Endometrial microvascular endothelial cells (primary cell): ENCODE data around the gene UGT1A10. TPM values are rescaled to one million over a fixed set of nuclear protein-coding genes. Genes with fewer than 3 reads are reported as not detected.

Experiments used
- in situ Hi-C: cut with HindIII; loops from 2 replicates; pipeline ENCODE4 v1.10.0; 2017; ENCODE audit warnings: low sequenced_read_pairs, low pct_unique_long_range_greater_than_20kb; ENCODE audit errors: inconsistent ontology term
- total RNA-seq: library from RNA; depleted of rRNA; stranded (reverse); fragments of >200 nt; gene quantifications from one replicate; pipeline ENCODE4 v1.2.3, GENCODE V29; 2015; ENCODE audit errors: inconsistent ontology term

Gene UGT1A10
- total RNA-seq, 1 donor from 2014 or later = not detected

DNA sequence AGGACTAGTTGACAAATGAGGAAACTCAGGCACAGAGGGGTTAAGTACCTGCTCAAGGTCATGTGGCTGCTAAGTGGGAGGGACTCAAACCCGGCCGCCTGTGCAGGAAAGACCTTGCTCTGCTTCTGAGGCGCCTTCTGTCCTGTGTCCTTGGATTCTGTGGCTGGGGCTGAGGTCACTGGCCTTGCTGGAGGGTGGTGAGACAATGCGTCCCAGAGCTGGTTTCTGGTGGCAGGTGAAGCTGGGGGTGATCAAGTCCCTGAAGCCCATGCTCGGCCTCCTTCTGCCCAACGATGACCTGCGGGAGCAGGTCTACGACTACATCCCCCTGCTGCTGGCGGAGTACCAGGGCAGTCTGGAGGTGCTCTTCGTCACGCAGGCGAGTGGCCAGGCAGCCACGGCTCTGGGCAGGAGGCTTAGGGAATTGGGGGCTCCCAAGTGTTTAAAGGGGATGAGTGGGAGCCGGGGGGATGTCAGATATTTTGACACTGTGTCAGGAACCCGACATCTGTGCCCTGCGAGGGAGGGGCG is 157.9 kb downstream of the UGT1A10 start:
- in situ Hi-C loops = no loop called here

DNA sequence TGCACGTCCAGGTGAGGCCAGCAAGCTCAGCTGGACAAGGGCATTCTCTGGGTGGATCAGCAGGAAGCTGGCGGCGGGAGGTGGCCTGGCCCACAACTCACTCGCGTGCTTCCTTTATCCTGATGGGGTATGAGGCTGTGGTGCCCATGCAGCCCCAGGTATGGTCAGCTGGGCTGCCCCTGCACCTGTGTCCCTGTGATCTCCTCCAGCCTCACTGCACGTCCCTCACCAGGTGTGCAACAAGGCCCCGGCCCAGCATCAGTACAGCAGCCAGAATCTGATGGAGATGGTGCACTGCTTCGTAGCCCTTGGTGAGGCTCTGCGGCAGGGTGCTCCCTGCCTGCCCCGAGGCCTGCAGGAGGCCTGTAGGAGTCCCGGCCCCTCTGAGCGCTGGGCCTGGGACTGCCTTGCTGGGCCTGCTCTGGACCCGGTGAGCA is 159.5 kb downstream of the UGT1A10 start:
- in situ Hi-C loops = no loop called here

DNA sequence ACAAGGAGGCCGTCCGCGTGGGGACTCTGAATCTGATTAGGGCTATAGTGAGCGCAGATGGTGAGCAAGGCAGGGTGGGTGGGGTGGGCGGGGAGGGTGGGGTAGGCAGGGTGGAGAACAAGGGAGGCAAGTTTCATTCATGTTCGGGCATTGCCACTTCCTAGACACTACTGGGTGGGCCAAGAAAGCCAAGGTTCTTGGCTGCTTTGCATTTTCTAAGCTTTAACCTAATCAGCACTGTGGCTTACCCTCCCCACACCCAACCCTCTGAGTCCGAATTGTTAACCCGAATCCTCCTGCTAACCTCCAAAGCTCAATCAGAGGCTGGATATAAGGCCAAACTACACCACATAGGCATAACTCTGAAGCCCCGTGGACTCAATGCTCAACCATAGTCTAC is 160.0 kb downstream of the UGT1A10 start:
- in situ Hi-C loops = no loop called here

DNA sequence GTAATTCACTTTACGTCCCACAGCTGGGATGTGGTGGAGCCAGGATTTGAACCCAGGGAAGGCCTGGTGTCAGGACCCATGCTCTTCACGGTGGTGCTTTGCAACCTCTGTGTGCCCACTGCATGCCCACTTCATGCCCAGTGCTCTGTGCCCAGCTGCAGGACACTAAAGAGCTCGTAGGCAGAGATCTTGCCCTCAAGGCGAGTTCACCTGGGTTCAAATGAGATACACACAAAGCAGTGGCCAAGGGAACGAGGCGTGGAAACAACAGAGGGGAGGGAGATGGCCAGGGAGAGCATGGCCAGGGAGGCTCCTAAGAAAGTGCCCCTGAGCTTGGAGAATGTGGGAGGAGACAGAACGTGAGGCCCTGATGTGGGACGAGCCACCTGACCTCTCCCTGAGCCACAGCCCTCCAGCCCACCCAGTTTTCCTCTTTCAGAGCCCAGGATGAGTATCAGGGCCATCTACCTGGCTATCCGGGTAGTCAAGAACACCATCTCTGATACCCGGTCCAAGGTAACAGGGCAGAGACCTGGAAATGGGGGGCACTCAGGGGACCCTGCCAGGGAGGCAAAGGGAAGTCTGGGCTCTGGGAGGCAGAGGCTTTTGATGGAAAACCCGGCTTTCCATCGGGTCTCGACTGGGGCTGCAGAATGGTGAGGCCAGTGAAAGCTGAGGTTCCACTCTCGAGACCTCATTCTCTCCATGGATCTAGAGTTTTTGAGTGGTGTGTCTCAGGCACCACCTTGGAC is 162.3 kb downstream of the UGT1A10 start:
- in situ Hi-C loops = no loop called here

DNA sequence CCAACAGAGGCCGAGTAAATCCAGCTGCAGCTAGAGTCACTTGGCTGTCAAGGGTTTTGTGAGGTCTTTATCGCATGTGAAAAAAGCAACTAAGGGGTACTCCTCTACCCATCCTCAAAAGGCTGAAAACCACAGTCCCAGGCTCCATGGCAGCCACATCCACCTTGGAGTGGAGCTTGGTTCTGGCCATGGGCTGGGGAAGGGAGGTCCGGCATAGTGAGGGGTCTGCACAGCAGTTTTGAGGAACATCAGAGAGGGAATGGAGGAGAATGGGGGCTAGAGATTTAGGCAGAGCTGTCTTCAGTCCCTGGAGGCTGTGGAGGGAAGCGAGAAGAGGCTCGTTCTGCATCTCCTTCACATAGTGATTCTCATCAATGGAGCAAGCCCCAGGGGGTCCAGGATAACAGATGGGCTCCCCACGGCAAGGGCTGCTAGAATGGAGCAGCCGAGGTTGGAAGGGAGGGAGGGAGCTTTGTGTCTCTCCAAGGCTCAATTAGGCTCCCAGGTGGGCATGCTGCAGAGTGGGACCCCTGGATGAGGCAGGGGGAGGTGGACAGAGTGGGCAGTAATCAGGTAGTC is 162.9 kb downstream of the UGT1A10 start:
- in situ Hi-C loops = no loop called here

DNA sequence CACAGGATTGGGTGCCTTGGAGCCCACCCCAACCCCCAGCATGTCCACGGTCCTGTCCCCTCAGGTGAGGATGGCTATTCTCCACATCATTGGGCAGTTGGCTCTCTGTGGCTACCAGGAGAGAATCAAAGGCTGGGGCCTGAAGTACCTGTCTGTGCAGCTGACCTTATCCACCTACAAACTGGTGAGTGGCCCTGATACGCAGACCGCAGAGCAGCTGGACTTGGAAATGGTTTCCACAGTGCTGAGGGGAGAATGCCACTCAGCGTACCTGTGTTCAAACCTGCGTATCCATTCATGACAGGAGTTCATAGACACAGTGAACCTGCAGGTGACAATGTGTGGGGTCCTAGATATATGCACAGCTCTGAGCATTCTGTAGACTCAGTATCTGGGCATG is 163.5 kb downstream of the UGT1A10 start:
- in situ Hi-C loops = no loop called here

DNA sequence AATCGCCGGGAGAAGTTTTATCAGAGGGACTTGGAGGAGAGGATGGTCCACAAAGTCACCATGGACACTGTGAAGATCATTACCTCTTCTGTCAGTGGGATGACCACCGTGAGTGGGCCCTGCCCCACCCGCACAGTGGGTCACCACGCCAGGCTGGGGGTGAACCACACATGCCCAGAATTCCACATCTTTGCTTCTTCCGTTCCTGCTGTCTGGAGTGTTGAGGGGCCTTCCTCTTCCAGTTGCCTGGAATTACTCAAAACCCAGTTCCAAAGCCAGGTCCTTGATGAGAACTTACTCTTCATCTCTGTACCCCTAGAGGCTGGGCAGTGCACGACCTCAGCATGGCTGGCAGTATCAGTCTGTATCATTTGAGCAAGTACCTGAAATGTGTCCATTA is 164.0 kb downstream of the UGT1A10 start:
- in situ Hi-C loops = no loop called here

DNA sequence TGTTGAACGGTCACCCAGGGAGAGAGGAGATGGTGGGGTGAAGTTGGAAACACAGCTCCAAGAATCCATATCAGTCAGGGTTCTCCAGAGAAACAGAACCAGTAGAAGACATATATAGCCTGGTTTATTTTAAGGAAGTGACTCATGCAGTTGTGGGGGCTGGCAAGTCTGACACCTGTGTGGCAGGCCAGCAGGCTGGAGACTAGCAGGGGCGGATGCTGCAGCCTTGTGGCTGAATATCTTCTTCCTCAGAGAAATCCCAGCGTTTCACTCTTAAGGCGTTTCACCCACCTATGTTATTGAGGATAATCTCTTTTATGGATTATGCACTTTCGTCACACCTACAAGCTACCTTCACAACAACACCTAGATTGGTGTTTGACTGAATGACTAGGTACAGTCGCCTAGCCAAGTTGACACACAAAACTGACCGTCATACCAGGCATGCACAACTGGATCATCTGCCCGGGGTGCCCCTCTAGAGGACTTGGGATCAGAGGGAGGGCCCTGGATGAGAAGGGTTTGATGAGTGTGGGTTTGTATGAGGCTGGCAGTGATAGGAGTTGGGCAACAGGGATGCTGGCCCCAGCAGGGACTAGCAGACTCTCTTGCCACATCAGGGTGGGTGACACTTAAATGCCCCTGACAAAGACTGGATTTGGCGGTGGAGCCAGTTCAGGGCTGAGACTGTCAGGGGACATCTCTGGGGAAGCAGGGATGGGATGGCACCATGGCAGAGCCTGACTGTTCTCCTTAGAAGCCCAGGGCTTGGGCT is 165.3 kb downstream of the UGT1A10 start:
- in situ Hi-C loops = no loop called here

DNA sequence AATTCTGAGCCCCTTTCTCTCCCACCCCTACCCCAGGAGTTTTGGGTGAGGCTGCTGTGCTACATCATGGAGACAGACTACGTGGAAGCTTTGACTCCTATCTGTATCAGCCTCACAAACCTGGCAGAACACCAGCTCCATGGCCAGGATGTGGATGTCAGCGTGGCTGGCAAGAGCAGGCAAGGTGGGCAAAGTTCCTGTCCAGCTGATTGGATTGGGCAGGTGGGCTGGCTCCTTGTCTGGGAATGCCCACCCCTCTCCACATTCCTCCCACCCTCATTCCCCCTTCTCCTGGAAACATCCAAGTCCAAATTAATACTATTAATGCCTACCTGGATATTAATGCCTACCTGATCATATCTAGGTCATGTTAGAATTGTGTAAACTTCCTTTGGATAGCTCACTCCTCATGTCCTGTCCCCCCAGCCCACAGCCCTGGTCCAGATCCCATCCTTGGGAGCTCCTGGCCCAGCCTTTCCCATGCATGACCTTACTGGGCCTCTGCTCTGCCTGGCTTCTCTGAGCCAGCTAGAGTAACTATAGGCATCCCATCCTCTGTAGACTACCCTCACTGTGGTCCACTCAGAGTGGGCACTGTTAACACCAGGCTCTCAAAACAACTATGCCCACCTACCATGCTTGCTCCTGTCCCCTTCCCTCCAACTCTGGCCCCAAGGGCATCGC is 166.0 kb downstream of the UGT1A10 start:
- in situ Hi-C loops = no loop called here

DNA sequence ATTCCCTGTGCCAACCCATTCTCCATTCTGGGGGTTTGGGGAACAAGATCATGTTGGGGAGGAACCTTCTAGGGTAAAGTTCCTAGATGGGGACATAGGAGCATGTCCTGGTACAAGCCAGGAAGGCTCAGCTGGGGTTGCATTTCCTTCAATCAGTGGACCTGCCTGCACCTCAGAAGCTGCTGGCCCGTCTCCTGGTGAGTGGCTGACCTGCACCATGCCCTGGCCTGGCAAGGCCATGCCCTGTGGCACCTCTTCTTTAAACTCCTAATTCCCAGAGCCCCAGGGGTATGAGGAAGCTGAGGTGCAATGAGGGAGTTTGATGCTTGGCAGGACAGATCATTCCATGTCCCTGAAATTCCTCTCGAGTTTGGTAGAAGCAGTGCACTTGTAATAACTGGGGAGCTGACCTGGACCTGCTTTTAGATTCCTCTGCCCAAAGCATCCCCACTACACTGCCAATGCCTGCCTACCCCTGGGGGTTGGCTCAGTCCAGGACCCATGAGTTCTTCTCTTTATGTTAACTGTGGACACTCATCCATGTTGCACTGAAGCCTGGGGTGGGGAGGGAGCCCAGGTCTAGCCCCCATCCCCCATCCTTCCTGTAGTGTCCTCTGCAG is 167.2 kb downstream of the UGT1A10 start:
- in situ Hi-C loops = no loop called here

DNA sequence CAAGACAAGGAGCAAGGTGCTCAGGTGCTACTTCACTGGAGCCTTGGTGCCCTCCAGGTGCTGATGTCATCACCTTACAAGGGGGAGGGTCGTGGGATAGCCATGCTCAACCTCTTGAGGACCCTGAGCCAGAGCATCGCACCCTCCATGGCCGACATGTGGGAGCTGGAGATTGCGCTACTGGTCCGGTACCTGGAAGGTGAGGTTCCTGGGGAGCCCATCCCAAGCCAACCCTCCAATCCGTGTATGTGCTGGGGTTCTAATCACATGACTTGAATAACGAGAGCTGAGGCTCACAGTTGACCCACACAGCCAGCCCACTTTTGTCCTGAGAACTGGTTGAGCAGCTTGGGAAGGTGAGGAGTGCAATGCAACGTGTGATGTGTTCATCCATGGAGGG is 167.7 kb downstream of the UGT1A10 start:
- in situ Hi-C loops = no loop called here

DNA sequence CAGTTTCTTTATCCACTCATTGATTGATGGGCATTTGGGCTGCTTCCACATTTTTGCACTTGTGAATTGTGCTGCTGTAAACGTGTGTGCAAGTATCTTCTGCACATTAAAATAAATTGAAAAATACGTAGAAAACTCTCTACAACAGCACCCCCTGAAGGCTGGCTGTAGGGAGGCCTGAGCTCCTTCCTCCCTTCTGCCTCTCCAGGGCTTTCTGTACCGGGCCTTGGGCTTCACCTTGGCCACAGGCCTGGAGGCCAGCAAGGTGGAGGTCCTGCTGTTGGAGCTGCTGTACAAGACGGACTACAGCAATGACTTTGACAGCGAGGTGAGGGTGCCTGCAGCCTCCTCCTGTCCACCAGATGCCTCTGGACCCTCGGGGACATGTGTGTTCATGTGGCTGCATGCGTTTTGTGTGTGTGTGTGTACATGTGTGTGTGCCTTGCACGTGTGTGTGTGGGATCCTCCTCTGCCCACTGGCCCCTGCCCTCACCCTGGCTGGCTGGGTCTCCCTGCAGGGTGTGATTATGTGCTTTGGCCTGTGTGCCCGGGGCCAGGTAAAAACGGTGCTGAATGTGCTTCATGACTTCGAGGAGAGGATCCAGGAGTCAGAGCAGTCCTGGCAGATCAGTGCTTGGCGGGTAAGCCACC is 171.1 kb downstream of the UGT1A10 start:
- in situ Hi-C loops = no loop called here

DNA sequence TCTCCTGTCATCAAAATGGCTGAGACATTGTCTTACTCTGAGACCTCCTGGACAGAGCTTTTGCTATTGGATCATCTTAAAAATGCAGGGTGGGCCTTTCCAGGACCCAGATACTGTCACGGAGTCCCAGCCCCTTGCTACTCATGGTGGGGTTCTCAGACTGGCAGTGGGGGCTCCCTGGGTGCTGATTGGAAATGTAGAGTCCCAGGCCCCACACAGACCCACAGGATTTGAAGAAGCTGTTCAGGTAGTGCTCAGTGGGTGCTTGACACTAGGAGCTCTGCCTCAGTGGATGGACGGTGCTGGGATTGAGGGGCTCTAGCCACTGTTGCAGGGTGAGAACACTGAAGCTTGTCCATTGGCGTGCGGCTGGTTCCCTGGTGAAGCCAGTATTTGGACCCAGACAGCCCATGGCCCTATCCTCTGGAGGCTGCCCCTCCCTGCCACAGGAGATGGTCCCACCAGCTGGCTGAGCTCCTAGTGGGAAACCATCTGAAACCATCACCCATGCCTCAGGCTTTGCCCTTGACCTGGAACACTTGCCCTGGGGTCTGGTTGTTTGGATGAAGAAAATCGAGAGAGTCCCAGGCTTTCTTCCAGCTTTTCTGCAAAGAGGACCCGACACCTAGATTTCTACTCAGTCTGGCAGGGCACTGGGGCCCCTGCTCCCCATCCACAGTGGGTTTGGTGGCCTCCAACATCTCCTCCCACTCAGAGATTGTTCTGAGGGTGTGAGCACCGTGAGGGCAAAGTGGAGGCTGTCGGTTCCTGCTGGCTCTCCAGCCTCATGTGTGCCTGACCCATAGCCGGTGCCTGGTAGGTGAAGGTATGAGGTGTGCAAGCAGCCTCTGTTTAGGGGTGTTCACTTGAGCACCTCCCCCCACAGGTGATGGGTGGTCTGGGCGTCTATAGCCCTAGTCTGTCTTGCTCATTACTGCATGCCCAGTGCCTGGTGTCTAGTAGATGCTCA is 172.0 kb downstream of the UGT1A10 start:
- in situ Hi-C loops = no loop called here

DNA sequence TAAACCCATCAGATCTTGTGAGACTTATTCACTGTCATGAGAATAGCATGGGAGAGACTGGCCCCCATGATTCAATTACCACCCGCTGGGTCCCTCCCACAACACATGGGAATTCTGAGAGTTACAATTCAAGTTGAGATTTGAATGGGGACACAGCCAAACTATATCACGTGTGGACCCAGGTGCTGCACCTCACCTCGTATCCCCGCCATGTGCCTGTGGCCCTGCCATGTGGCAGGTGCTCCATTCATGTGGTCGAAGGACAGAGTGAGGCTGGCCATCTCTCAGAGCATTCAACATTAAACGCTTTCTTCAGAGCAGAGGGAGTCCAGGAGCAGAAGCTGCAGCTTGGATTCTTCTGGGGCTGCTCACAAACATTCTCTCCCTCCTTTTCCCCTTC is 174.1 kb downstream of the UGT1A10 start:
- in situ Hi-C loops = no loop called here

DNA sequence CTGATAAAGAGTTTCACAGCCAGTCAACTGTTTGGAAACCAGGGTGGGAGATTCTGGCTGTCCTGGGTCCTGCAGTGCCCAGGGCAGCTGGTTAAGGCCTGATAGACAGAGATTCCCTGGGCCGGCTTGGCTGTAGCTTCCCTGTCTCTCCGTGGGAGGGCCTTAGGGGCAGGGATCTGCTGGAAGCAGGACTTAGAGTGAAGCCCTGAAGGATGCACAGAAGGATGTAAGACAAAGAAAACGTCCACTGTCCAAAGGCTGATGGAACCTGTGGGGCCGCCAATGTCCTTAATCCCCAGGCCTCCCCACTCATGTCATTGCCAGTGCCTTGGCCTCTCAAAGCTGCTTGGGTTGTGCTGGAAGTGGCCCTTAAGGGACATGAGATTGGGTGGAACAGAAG is 174.8 kb downstream of the UGT1A10 start:
- in situ Hi-C loops = no loop called here

DNA sequence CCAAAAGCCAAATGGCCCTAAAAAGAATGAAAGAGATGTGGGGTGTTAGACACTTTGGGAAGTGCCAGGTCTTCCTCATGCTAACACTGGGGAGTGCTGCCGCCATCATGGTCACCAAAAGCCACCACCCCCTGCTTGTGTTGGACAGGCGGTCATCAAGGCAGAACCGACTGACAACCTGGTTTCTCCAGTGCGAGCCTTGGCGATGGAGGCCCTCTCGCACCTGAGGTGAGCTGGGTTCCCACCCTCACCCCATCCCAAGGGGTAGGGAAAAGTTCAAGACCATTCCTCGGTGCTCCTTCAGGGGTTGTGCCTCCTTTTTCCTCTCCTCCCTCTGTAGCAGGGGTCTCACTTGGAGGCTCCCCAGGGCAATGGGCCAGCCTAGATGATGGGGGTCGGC is 175.5 kb downstream of the UGT1A10 start:
- in situ Hi-C loops = no loop called here
